A172 (cell line): ENCODE results near the gene IGFALS. TPM values are rescaled to one million over a fixed set of nuclear protein-coding genes. Genes with fewer than 3 reads are reported as not detected.

Experiments
- DNase-seq: peaks from one replicate; pipeline ENCODE4 v3.0.0-alpha.2; 2015; ENCODE audit warnings: low spot score
- total RNA-seq: library from RNA; depleted of rRNA; stranded (reverse); fragments of >200 nt; shearing (Covaris generic); gene quantifications from 2 replicates; pipeline ENCODE4 v1.2.3, GENCODE V29; 2014; rRNA removed

The IGFALS gene
- total RNA-seq, 1 experiment from 2014 or later = not detected

- no peak for DNase-seq
These were observed 49.1 kb downstream of the IGFALS start for GRCh38 chr16:1744338-1744840.

- peak; percentile 55 for DNase-seq
These were observed 49.8 kb downstream of the IGFALS start for GRCh38 chr16:1743376-1744337.

GRCh38 chr16:1741553-1742165 is 51.8 kb downstream of the IGFALS start:
- DNase-seq = no peak

- DNase-seq = no peak
These were observed 52.6 kb downstream of the IGFALS start for GRCh38 chr16:1740781-1741490.

Other genes starting within 250 kb of the IGFALS start
- 9.7 and 15.6 TPM in 2 replicates for gene IFT140, start 181.6 kb downstream of the IGFALS start, total RNA-seq
- 7.0 and 8.1 TPM in 2 replicates for gene CRAMP1, start 181.3 kb downstream of the IGFALS start, total RNA-seq
- gene JPT2, start 115.4 kb downstream of the IGFALS start, total RNA-seq = 120 and 149 TPM in 2 replicates
- gene MAPK8IP3, start 87.5 kb downstream of the IGFALS start, total RNA-seq = 26.0 and 39.3 TPM in 2 replicates
- gene NME3, start 22.2 kb downstream of the IGFALS start, total RNA-seq = 1.3 and 4.6 TPM in 2 replicates
- gene EME2, start 20.9 kb downstream of the IGFALS start, total RNA-seq = 7.8 and 15.8 TPM in 2 replicates
- 208 and 223 TPM in 2 replicates for gene MRPS34, start 20.6 kb downstream of the IGFALS start, total RNA-seq
- gene SPSB3, start 11.1 kb downstream of the IGFALS start, total RNA-seq = 36.7 and 37.9 TPM in 2 replicates
- gene NUBP2, start 10.7 kb downstream of the IGFALS start, total RNA-seq = 161 and 195 TPM in 2 replicates
- 85.2 and 163 TPM in 2 replicates for gene HAGH, start 33.1 kb upstream of the IGFALS start, total RNA-seq
- gene FAHD1, start 33.5 kb upstream of the IGFALS start, total RNA-seq = 77.1 and 89.7 TPM in 2 replicates
- gene MEIOB, start 78.5 kb upstream of the IGFALS start, total RNA-seq = 0.38 TPM in 1 of 2 replicates, not detected in the other
- gene HS3ST6, start 124.7 kb upstream of the IGFALS start, total RNA-seq = not detected in 2 replicates
- 15.6 and 22.5 TPM in 2 replicates for gene MSRB1, start 149.5 kb upstream of the IGFALS start, total RNA-seq
- gene RPL3L, start 161.0 kb upstream of the IGFALS start, total RNA-seq = 0.67 TPM in 1 of 2 replicates, not detected in the other
- gene NDUFB10, start 165.8 kb upstream of the IGFALS start, total RNA-seq = 367 and 415 TPM in 2 replicates
- 1,909 and 2,123 TPM in 2 replicates for gene RPS2, start 171.1 kb upstream of the IGFALS start, total RNA-seq
- 0.17 TPM in 1 of 2 replicates, not detected in the other for gene RNF151, start 173.2 kb upstream of the IGFALS start, total RNA-seq
- 73.6 and 82.8 TPM in 2 replicates for gene TBL3, start 178.3 kb upstream of the IGFALS start, total RNA-seq
- gene NOXO1, start 187.8 kb upstream of the IGFALS start, total RNA-seq = 0.19 TPM in 1 of 2 replicates, not detected in the other
- gene GFER, start 190.5 kb upstream of the IGFALS start, total RNA-seq = 24.1 and 36.1 TPM in 2 replicates
- 21.8 and 29.3 TPM in 2 replicates for gene SYNGR3, start 196.3 kb upstream of the IGFALS start, total RNA-seq
- 23.5 and 26.9 TPM in 2 replicates for gene ZNF598, start 216.1 kb upstream of the IGFALS start, total RNA-seq
- 0.14 TPM in 1 of 2 replicates, not detected in the other for gene NPW, start 226.1 kb upstream of the IGFALS start, total RNA-seq
- 124 and 154 TPM in 2 replicates for gene NHERF2, start 233.2 kb upstream of the IGFALS start, total RNA-seq